Measurements from ENCODE around the gene METTL1. TPM values are rescaled to one million over a fixed set of nuclear protein-coding genes. Genes with fewer than 3 reads are reported as not detected.
A peak's percentile ranks its signal among the peaks of the same experiment; 100 is the strongest.

The METTL1 gene
- total and polyA plus RNA-seq, 9 of the 15 experiments (the other 6 are each of a cell fraction or from before 2014, with no cell fraction given), result 12.6 to 65.9 (median 39.2) TPM

DNA sequence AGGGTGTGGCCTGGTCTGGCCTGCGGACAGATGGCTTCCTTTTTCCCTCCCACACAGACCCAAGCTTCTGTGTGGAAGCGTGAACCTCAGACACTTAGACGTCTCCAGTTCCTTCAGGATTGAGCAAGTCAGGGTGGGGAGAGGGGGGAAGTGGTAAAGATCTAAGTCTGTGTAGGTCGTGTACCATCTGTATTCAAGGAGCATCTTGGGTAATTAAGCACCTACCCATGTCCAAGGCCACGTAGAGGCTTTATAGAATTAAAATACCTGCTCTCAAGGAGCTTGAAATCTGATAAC lies 44.9 kb upstream of the METTL1 start (continued):
- TF ChIP-seq, protein P1, sequence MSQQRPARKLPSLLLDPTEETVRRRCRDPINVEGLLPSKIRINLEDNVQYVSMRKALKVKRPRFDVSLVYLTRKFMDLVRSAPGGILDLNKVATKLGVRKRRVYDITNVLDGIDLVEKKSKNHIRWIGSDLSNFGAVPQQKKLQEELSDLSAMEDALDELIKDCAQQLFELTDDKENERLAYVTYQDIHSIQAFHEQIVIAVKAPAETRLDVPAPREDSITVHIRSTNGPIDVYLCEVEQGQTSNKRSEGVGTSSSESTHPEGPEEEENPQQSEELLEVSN (IDR thresholded peaks at IDR 0.05; ENCODE audit: borderline replicate concordance in 1 of 2, extremely low read depth in 1 of 2, insufficient read depth in 1 of 2, insufficient read length in 1 of 2, low read depth in 1 of 2, low read length in 1 of 2, poor library complexity in 1 of 2, severe bottlenecking in 1 of 2), result peak in 1 of 2 experiments; percentile 61
- TF ChIP-seq, protein P2, sequence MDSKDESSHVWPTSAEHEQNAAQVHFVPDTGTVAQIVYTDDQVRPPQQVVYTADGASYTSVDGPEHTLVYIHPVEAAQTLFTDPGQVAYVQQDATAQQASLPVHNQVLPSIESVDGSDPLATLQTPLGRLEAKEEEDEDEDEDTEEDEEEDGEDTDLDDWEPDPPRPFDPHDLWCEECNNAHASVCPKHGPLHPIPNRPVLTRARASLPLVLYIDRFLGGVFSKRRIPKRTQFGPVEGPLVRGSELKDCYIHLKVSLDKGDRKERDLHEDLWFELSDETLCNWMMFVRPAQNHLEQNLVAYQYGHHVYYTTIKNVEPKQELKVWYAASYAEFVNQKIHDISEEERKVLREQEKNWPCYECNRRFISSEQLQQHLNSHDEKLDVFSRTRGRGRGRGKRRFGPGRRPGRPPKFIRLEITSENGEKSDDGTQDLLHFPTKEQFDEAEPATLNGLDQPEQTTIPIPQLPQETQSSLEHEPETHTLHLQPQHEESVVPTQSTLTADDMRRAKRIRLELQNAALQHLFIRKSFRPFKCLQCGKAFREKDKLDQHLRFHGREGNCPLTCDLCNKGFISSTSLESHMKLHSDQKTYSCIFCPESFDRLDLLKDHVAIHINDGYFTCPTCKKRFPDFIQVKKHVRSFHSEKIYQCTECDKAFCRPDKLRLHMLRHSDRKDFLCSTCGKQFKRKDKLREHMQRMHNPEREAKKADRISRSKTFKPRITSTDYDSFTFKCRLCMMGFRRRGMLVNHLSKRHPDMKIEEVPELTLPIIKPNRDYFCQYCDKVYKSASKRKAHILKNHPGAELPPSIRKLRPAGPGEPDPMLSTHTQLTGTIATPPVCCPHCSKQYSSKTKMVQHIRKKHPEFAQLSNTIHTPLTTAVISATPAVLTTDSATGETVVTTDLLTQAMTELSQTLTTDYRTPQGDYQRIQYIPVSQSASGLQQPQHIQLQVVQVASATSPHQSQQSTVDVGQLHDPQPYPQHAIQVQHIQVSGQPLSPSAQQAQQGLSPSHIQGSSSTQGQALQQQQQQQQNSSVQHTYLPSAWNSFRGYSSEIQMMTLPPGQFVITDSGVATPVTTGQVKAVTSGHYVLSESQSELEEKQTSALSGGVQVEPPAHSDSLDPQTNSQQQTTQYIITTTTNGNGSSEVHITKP (IDR thresholded peaks at IDR 0.05; ENCODE audit: partially characterized antibody), result peak; percentile 35
- TF ChIP-seq NFXL1 (CRISPR knock-in tag; IDR thresholded peaks at IDR 0.05) (no peak), CXXC5 (CRISPR knock-in tag; IDR thresholded peaks at IDR 0.05) (peak; percentile 50; the same call in 1 of the 2 replicates), ZNF121 (CRISPR knock-in tag; conservative IDR thresholded peaks at IDR 0.05) (no peak), ESRRA (IDR thresholded peaks at IDR 0.05; ENCODE audit: borderline replicate concordance, low read depth) (no peak)

Data from K562 (cell line).